GM11168 (cell line): Measurements from ENCODE around the gene OPRM1.
"Not testable (repeated sequence)": the region's sequence is repeated elsewhere in the genome, so short reads cannot be mapped to it uniquely, and the experiment has no call there.

Source experiments
- in situ Hi-C: fragments of 300-500 bp; cut with MboI; formaldehyde crosslinking; loops from one replicate; pipeline ENCODE4 v1.12.0; 2022; ENCODE audit warnings: low sequenced_read_pairs; ENCODE audit not compliant: unreplicated experiment

The OPRM1 gene

GRCh38 chr6:154233383-154233782, 194.3 kb downstream of the OPRM1 start:
- in situ Hi-C loops: no loop called here

DNA sequence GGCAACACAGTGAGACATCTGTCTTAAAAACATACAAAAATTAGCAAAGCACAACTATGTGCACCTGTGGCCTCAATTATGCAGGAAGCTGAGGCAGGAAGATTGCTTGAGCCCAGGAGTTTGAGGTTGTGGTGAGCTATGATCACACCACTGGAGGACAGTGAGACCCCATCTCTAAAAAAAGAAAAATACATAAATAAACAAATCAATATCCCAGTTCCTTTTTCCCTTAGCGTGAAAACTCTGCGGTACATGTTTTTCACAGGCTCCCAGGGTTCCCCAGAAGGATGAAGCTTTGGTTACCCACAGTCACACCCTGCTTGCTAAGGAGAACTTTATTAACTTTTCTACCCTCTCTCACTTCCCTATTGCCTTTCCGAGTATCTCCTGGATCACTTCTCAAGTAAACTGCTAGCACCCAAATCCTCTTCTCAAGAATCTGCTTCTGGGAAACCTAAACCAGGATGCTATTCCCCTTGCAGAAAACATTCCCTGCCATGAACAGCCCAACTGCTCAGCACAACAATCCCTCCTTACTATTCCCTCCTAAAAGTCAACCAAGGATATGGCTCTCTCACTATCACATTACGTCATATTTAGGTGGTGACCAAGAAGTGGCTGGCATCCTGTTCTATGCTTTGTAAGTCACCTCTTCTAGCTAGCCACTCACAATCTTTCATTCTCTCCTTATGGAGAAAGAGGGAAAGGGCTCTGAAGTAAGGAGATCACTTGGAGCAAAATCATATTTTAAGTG, 195.2 kb downstream of the OPRM1 start:
- in situ Hi-C loops: no loop called here

DNA sequence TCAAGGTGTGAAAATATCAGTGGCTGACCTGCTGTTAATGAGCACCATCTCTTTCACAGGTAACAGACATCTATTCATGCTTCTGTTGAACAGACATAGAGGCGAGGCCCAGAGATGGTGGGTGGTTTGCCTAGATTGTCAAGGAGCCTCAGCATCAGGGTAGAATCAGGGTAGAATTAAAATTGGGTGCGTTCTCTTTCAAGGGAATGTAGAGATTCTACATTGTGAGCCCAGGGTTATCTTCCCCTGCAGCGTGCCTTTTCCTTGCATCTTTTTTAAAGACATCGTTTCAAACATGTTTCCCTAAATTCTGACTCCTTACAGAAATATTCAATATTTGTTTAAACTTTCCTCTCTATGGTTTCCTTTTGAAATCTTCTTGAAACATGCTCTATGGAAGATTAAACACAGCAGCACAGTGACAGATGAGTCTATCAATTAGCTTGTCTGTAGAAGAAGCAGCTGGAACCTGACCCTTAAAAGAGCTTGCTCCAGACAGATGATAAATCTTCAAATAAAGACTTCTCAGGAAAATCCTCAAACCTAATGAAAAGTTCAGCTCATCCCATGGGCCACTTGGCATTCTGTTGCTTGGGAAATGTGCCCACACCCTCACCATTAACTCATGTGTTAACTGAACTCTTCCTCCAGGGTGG, 197.7 kb downstream of the OPRM1 start:
- in situ Hi-C loops: no loop called here

DNA sequence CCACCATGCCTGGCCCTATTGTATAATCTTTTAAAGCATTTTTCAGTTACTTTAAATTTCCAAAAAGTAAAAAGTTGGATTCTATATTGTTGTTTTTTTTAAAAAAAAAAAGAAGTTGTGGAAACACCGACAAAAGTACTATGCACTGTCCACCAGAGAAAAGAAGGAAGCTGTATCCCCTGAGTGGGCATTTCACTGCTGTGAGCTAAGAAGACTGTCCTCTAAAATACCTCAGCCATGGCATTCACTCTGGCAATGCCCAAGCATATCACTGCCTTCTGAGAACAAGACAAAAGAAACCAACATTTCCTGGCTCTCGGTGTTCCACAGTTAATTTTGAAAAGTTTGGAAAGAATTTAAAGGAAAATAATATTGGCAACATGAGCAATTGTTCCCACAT, 199.8 kb downstream of the OPRM1 start:
- in situ Hi-C loops: no loop called here

DNA sequence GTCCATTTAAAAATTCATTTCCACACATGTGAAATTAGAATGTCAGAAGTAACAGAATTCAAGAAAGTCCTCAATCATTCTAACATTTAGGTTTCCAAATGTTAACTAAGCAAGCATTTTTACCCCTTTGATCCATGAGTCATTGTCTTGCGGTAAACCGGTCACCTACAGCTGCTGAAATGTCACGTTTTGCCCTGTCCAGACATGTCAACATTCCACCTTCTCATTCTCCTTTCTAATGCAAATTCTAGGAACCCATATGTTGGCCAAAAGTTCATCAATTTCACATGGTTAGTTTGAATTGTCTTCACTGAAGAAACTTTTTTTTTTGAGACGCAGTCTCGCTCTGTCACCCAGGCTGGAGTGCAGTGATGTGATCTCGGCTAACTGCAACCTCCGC, 200.4 kb downstream of the OPRM1 start:
- in situ Hi-C loops: no loop called here

- in situ Hi-C loops: not testable (repeated sequence)
Measured at GRCh38 chr6:154241061-154241460, 202.0 kb downstream of the OPRM1 start.

DNA sequence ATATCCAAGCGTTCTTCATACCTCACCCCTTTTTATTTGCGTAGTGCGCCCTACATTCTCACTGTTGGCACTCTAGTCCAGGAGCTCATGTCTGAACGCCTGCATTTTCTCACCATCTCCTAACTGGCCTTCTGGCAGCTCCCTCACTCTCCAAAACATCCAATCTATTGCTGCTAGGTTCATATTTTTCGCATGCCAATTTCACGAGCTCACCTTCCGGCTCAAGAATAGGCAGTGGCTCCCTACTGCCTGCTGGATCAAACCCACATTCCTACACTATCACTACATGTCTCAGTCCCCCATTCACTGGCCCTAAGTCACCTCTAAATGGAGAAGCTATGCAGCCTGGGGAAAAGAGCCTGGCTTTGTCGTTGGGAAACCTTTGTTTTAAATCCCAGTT, 202.5 kb downstream of the OPRM1 start:
- in situ Hi-C loops: no loop called here

DNA sequence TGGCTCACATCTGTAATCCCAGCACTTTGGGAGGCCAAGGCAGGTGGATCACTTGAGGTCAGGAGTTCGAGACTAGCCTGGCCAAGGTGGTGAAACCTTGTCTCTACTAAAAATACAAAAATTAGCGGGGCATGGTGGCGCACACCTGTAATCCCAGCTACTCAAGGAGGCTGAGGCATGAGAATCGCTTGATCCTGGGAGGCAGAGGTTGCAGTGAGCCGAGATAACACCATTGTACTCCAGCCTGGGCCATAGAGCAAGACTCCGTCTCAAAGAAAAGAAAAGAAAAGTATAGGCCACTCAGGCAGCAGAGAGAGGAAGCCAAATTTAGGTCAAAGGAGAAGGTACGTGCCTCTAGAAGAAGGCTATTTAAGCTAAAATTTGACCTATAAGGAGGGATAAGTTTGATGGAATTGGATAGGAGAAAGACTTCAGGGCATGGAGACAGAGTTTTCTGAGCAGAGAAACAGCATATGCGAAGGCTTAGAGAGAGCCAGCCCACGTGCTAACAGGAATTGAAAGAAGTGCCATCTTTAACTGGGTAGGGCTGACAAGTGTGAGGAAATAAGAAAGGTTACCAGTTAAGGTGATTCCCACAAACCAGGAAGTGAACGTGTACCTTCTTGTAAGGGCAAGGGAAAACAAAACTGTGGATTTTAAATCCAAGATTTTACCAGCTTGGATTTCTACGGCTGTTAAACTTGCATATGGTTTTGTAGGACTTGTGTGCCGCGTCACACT, 203.7 kb downstream of the OPRM1 start:
- in situ Hi-C loops: no loop called here

- in situ Hi-C loops: no loop called here
Measured at GRCh38 chr6:154243793-154244750, 205.0 kb downstream of the OPRM1 start.

- in situ Hi-C loops: no loop called here
Measured at GRCh38 chr6:154245506-154245905, 206.5 kb downstream of the OPRM1 start.

DNA sequence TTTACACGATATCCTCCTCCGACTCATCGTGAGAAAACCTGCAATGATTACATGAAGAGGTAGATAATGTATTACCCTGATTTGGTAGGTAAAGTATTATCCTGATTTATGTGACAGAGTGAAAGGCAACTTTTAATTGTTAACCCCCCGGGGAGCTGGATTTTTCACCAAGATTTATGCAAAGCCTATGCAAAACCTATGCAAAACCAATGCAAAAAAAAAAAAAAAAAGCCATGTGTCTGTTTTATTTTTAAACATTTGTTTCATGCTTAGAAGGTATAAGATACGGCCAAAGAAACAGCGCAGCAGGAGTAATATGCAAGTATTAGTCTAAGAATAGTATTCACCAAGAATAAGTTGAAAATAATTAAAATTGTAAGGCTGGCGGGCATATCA, 207.7 kb downstream of the OPRM1 start:
- in situ Hi-C loops: no loop called here

DNA sequence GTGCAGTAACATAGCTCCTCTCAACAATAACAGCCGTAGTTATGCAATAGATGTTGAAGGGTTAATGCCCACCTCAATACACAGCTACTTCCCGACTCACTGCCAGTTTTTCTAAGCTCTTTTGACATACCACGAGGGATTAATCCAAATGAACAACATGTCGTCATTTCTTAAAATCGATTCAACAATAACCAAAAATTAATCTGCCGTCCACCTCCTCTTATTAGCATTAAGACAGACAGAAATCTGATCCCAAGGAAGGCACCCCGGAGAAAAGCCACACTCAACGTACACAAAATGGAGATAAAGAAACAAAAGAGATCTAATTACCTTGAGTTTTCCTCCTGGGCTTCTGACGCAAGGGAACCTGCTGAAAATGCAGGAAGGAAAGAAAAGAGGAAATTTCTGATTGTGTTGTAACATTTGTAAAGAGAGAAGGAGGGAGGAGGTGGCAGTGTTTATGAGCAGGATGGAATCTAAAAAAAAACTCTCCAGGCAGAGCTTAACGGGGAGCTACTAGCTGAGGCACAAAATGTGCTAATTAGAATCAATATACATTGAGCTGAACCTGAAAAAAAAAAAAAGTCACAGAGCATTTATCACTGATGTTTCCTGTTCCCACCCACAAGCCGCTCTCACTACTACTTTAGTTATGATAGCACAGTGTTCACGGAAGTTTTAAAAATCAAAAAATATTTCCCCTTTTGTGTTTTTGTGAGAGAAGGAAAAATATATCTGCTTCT, 208.2 kb downstream of the OPRM1 start:
- in situ Hi-C loops: no loop called here

DNA sequence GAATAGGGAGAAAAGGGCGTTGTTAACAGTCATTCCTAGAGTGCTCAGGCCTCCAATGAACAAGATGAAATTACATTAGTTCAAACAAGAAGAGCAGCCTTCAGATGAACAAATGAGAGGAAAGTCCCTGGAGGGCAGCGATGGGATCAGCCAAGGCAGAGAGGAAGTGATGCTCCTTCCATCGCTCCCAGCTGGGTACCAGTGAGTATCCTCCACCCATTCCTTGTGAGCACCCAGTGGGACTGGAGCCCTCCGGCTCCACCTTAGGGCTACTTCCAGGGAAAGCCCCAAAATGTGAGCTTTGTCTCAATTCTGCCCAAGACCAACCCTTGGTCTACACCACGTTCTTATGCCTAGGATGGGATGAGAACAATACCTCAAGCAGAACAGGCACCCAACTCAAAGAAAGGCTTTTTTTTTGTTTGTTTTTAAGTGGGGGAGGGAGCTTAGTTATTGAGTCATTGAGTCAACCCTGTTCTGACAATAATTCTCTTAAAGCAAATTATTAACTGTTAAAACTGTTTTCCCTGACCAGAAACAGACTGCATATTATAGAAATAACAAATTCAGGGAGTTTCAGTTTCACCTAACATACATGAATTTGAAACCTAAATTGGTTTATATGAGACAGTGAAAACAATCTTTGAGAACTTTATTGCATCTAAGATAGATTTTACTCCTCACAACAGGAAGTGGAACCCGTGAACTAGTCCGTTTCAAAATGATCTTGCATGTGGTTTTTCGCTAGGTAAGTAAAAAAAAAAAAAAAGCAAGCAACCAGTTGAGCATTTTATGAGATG, 210.7 kb downstream of the OPRM1 start:
- in situ Hi-C loops: loop anchor here (25.0 kb wide), 1 partner anchor 1262 kb away; the partner anchor contains the start of gene FBXO5

- in situ Hi-C loops: loop anchor here (25.0 kb wide), 1 partner anchor 1264 kb away; the partner anchor contains the start of gene FBXO5
Measured at GRCh38 chr6:154251116-154251515, 212.1 kb downstream of the OPRM1 start.

GRCh38 chr6:154252678-154253077, 213.6 kb downstream of the OPRM1 start:
- in situ Hi-C loops: loop anchor here (25.0 kb wide), 1 partner anchor 1265 kb away; the partner anchor contains the start of gene FBXO5

- in situ Hi-C loops: loop anchor here (25.0 kb wide), 1 partner anchor 1270 kb away; the partner anchor contains the start of gene FBXO5
Measured at GRCh38 chr6:154257067-154257466, 218.0 kb downstream of the OPRM1 start.

DNA sequence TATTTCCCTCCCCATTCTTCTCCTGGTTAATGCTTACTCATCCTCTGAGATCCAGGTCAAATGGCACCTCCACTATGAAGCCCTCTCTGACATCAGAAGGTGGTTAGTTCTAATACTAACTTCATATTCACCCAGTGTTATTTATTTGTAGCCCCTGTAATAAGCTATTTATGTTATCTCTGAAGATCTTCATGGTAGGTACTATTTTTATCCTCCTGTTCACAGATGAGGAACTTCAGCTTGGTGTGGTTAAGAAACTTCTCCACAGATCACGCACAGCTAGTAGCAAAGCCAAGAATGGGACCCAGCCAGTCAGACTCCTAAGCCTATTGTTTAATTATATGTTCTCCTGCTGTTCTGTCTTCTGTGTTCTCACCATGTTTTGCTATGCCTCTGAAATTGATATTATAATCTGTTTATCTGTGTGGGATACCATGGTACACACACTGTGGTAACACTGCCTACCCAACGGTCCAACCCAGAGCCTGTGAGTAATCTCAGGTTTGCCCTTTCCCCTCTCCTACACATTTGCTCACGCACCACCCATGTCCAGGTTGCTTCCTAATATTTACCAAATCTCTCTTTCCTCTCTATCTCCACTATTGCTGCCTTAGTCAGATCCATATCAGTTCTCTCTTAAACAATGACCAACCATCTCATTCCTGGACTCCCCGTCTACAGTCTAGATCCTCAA, 219.2 kb downstream of the OPRM1 start:
- in situ Hi-C loops: loop anchor here (25.0 kb wide), 1 partner anchor 1271 kb away; the partner anchor contains the start of gene FBXO5
